Astrocyte of the cerebellum (primary cell): Measurements from ENCODE around the gene METAP2.

ENCODE experiments used
- DNase-seq: peaks from one replicate; pipeline ENCODE4 v3.0.0-alpha.2; 2011; ENCODE audit warnings: low read depth
- H3K4me3 ChIP-seq: 2 replicates; pipeline ENCODE4 v1.5.1; 2011; ENCODE audit warnings: mild to moderate bottlenecking, low read depth, low read length, moderate library complexity
- in situ Hi-C: cut with HindIII; loops from 2 replicates; pipeline ENCODE4 v1.10.0; 2017; ENCODE audit warnings: low sequenced_read_pairs
- TF ChIP-seq, protein P1 (sequence below): IDR thresholded peaks from 2 replicates; pipeline ENCODE4 v1.5.1; 2012; ENCODE audit warnings: low read length, low read depth, moderate library complexity, mild to moderate bottlenecking; ENCODE audit errors: missing control alignments

The METAP2 gene

DNA sequence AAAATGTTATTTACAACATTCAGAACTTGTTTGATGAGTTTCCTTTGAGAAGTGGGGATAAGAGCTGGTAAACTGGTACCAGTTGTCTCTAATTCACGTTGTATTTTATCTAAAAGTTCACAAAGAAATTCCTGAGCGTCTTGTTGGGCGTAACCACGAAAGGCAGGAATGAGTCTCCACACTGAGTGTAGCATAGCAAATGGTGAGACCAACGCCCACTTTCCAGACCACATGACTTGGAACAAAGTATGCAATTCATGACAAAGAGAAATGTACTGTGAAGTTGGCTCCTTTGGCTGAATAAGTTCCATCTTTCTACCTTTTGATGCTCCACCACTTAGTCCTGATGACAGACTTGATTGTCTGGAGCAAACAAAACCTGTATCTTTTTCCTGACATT lies 58.9 kb downstream of the METAP2 start:
- TF ChIP-seq, protein P1, sequence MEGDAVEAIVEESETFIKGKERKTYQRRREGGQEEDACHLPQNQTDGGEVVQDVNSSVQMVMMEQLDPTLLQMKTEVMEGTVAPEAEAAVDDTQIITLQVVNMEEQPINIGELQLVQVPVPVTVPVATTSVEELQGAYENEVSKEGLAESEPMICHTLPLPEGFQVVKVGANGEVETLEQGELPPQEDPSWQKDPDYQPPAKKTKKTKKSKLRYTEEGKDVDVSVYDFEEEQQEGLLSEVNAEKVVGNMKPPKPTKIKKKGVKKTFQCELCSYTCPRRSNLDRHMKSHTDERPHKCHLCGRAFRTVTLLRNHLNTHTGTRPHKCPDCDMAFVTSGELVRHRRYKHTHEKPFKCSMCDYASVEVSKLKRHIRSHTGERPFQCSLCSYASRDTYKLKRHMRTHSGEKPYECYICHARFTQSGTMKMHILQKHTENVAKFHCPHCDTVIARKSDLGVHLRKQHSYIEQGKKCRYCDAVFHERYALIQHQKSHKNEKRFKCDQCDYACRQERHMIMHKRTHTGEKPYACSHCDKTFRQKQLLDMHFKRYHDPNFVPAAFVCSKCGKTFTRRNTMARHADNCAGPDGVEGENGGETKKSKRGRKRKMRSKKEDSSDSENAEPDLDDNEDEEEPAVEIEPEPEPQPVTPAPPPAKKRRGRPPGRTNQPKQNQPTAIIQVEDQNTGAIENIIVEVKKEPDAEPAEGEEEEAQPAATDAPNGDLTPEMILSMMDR, result no peak
- in situ Hi-C loops, result loop anchor here (5.0 to 25.0 kb wide), 2 partner anchors 36 to 421 kb away; no protein-coding TSS in a partner anchor
- peak; percentile 18 for DNase-seq
- no peak overlapping the region for H3K4me3 ChIP-seq

DNA sequence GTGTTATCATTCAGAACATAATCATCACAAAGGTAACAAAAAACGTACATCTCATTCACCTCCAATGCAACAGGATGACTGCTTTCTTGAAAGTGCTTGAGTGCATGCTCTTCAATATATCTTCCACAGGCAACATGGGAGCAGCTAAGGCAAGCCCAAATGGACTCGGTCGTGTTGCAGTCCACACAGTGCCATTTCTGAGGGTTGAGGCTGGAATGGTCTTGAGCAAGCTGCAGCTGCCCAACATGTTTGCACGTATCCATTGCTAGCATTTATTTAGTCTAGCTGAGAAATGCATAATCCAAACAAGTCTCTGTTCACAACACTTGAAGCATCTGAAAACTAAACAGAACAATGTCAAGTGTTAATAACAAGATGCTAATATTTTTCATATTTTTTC lies 60.0 kb downstream of the METAP2 start:
- no peak for DNase-seq
- in situ Hi-C loops, result loop anchor here (5.0 to 25.0 kb wide), 2 partner anchors 37 to 422 kb away; no protein-coding TSS in a partner anchor
- TF ChIP-seq, protein P1, result no peak
- no peak overlapping the region for H3K4me3 ChIP-seq

DNA sequence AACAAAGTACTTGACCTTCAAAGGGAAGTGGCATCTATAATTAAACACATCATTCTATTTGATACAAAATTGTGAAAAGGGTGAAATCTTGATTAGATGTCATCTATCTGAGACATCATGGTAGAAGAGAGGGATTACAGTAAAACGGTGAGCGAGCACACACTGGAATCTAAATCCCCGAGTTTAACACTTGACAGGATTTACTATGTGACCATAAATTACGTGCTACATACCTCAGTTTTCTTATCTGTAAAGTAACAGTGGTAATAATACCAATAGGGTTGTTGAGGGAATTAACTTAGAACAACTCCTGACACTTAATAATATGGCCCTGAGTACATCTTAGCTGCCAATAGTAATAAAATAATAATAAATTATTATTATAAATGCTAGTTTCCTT lies 64.1 kb downstream of the METAP2 start:
- H3K4me3 ChIP-seq, result no peak overlapping the region
- in situ Hi-C loops, result loop anchor here (25.0 kb wide), 1 partner anchor 426 kb away; no protein-coding TSS in a partner anchor
- TF ChIP-seq, protein P1, result no peak
- DNase-seq, result no peak

DNA sequence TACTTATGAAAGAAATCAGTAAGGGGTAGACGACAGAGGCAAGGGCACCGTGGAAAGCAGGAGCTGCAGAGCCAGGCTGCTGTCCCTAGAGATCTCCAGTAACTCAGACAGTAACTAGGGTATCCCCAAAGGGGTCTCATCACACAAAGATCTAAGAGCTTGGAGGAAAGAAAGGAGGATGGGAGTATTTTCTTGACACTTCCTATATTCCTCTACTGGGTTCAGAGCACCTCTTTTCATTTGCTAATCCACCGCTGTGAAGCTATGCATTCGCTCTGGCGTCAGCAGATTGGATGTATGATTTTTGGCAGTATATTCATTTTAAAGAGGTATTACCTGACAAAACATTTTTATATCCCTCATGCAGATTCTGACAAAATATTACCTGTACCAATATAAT lies 64.7 kb downstream of the METAP2 start:
- DNase-seq, result no peak
- H3K4me3 ChIP-seq, result no peak overlapping the region
- in situ Hi-C loops, result loop anchor here (25.0 kb wide), 1 partner anchor 426 kb away; no protein-coding TSS in a partner anchor
- TF ChIP-seq, protein P1, result no peak

DNA sequence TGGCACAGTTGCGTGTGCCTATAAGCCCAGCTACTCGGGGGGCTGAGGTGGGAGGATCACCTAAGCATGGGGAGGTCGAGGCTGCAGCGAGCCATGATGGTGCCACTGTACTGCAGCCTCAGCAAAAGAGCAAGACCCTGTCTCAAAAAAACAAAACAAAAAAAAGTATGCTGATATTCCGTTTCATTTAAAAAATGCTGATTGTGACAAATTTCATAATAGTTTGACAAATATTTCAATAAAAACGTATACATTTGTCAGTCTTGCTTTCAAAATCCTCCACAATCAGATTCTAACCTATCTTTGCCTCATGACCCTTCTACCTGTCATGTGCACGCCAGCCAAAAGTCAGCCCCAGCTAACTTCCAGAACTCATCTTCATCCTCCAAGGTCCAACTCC lies 67.5 kb downstream of the METAP2 start:
- DNase-seq, result no peak
- no peak overlapping the region for H3K4me3 ChIP-seq
- in situ Hi-C loops, result loop anchor here (25.0 kb wide), 1 partner anchor 429 kb away; no protein-coding TSS in a partner anchor
- TF ChIP-seq, protein P1, result no peak

DNA sequence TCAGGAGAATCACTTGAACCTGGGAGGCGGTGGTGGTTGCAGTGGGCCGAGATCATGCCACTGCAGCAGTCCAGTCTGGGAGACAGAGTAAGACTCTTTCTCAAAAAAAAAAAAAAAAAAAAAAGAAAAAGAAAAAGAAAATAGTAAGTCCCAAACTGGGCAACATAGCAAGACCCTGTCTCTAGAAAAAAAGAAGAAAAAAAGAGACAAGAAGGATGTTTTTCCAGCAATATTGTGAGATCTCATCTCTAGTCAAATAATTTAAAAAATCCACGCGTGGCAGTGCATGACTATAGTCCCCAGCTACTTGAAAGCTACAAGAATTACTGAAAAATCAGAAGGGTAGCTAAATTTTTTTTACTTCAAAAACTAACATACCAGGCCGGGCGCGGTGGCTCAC lies 69.4 kb downstream of the METAP2 start:
- H3K4me3 ChIP-seq, result no peak overlapping the region
- TF ChIP-seq, protein P1, result no peak
- DNase-seq, result no peak
- in situ Hi-C loops, result loop anchor here (25.0 kb wide), 1 partner anchor 431 kb away; no protein-coding TSS in a partner anchor
